Measurements from ENCODE around the gene GLTPD2. TPM values are rescaled to one million over a fixed set of nuclear protein-coding genes. Genes with fewer than 3 reads are reported as not detected.

The GLTPD2 gene
- total RNA-seq, 1 donor from 2014 or later, result not detected

Other genes starting within 250 kb of the GLTPD2 start
- 42.9 TPM for gene MYBBP1A, start 233.6 kb upstream of the GLTPD2 start, total RNA-seq
- 41.6 TPM for gene GGT6, start 228.4 kb upstream of the GLTPD2 start, total RNA-seq
- 0.56 TPM for gene SMTNL2, start 204.4 kb upstream of the GLTPD2 start, total RNA-seq
- 0.32 TPM for gene ALOX15, start 147.3 kb upstream of the GLTPD2 start, total RNA-seq
- 24.6 TPM for gene PELP1, start 84.8 kb upstream of the GLTPD2 start, total RNA-seq
- 13.7 TPM for gene ARRB2, start 78.3 kb upstream of the GLTPD2 start, total RNA-seq
- gene MED11, start 57.5 kb upstream of the GLTPD2 start, total RNA-seq, result 15.6 TPM
- 0.36 TPM for gene ZMYND15, start 49.1 kb upstream of the GLTPD2 start, total RNA-seq
- gene CXCL16, start 49.0 kb upstream of the GLTPD2 start, total RNA-seq, result 15.7 TPM
- not detected for gene TM4SF5, start 17.1 kb upstream of the GLTPD2 start, total RNA-seq
- gene VMO1, start 2.6 kb upstream of the GLTPD2 start, total RNA-seq, result 2.3 TPM
- 131 TPM for gene PSMB6, start 7.2 kb downstream of the GLTPD2 start, total RNA-seq
- 117 TPM for gene PLD2, start 18.2 kb downstream of the GLTPD2 start, total RNA-seq
- gene MINK1, start 44.4 kb downstream of the GLTPD2 start, total RNA-seq, result 124 TPM
- gene C17orf107, start 110.6 kb downstream of the GLTPD2 start, total RNA-seq, result 1.3 TPM
- 0.32 TPM for gene CHRNE, start 114.1 kb downstream of the GLTPD2 start, total RNA-seq
- gene GP1BA, start 143.3 kb downstream of the GLTPD2 start, total RNA-seq, result not detected
- 42.4 TPM for gene SLC25A11, start 151.1 kb downstream of the GLTPD2 start, total RNA-seq
- 79.2 TPM for gene RNF167, start 151.3 kb downstream of the GLTPD2 start, total RNA-seq
- 455 TPM for gene PFN1, start 159.6 kb downstream of the GLTPD2 start, total RNA-seq
- gene ENO3, start 162.2 kb downstream of the GLTPD2 start, total RNA-seq, result 1.5 TPM
- gene SPAG7, start 178.9 kb downstream of the GLTPD2 start, total RNA-seq, result 65.7 TPM
- gene CAMTA2, start 198.7 kb downstream of the GLTPD2 start, total RNA-seq, result 23.8 TPM
- not detected for gene INCA1, start 208.6 kb downstream of the GLTPD2 start, total RNA-seq
- 95.4 TPM for gene KIF1C, start 209.0 kb downstream of the GLTPD2 start, total RNA-seq
- gene SLC52A1, start 246.5 kb downstream of the GLTPD2 start, total RNA-seq, result 0.68 TPM